ENCODE data around the gene MUL1.

MUL1 gene

GRCh38 chr1:20511518-20512428 is 3.8 kb upstream of the MUL1 start:
- in situ Hi-C loops (cut with MboI; ENCODE audit: low sequenced_read_pairs, unreplicated experiment): no loop called here
- DNase-seq (ENCODE audit: low spot score): no peak
- TF ChIP-seq, protein P1, sequence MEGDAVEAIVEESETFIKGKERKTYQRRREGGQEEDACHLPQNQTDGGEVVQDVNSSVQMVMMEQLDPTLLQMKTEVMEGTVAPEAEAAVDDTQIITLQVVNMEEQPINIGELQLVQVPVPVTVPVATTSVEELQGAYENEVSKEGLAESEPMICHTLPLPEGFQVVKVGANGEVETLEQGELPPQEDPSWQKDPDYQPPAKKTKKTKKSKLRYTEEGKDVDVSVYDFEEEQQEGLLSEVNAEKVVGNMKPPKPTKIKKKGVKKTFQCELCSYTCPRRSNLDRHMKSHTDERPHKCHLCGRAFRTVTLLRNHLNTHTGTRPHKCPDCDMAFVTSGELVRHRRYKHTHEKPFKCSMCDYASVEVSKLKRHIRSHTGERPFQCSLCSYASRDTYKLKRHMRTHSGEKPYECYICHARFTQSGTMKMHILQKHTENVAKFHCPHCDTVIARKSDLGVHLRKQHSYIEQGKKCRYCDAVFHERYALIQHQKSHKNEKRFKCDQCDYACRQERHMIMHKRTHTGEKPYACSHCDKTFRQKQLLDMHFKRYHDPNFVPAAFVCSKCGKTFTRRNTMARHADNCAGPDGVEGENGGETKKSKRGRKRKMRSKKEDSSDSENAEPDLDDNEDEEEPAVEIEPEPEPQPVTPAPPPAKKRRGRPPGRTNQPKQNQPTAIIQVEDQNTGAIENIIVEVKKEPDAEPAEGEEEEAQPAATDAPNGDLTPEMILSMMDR (IDR thresholded peaks at IDR 0.05; ENCODE audit: borderline replicate concordance, control extremely low read depth, extremely low read depth, insufficient read depth, missing control alignments): no peak

GRCh38 chr1:20508411-20508771 is 440 bp upstream of the MUL1 start:
- no peak for DNase-seq (ENCODE audit: low spot score)
- TF ChIP-seq, protein P1 (IDR thresholded peaks at IDR 0.05; ENCODE audit: borderline replicate concordance, control extremely low read depth, extremely low read depth, insufficient read depth, missing control alignments): no peak
- in situ Hi-C loops (cut with MboI; ENCODE audit: low sequenced_read_pairs, unreplicated experiment): no loop called here

- TF ChIP-seq, protein P1 (IDR thresholded peaks at IDR 0.05; ENCODE audit: borderline replicate concordance, control extremely low read depth, extremely low read depth, insufficient read depth, missing control alignments): no peak
- no peak for DNase-seq (ENCODE audit: low spot score)
- in situ Hi-C loops (cut with MboI; ENCODE audit: low sequenced_read_pairs, unreplicated experiment): no loop called here
Measured at GRCh38 chr1:20507248-20507563, 745 bp downstream of the MUL1 start.

DNA sequence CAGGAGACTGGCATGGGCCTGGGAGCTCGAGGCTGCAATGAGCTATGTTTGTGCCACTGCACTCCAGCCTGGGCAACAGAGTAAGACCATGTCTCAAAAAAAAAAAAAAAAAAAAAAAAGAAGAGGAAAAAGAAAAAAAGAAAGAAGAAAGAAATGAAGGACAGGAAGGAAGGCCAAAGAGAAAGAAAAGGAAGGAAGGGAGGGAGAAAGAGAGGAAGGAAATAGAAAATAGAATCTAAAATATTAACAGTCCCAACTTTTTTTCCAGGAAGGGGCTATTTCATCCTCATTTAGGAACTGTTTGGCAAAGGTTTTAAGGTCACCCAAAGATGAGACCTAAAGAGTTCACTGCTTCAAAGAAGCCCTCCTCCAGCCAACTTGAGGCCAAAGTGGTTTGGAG is 2.5 kb downstream of the MUL1 start:
- in situ Hi-C loops (cut with MboI; ENCODE audit: low sequenced_read_pairs, unreplicated experiment): no loop called here
- no peak for DNase-seq (ENCODE audit: low spot score)
- TF ChIP-seq, protein P1 (IDR thresholded peaks at IDR 0.05; ENCODE audit: borderline replicate concordance, control extremely low read depth, extremely low read depth, insufficient read depth, missing control alignments): no peak

DNA sequence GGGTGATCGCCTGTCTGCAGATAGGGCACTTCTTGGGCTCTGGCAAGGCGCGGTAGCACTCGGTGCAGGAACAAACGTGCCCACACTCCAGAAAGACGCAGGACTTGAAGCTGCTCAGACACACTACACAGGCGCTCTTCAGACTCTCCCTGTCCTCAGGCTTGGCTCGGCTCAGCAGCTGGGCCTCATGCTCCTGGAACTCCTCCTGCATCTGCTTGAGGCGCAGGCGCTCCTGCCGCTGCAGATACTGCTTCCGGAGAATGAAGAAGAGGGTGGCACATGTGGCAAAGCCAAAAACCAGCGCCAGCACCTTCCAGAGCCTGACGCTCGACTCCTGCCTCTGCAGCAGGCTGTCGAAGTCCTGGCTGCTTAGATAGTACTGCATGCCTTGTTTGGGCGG is 7.2 kb downstream of the MUL1 start:
- TF ChIP-seq, protein P1 (IDR thresholded peaks at IDR 0.05; ENCODE audit: borderline replicate concordance, control extremely low read depth, extremely low read depth, insufficient read depth, missing control alignments): no peak
- in situ Hi-C loops (cut with MboI; ENCODE audit: low sequenced_read_pairs, unreplicated experiment): no loop called here
- no peak for DNase-seq (ENCODE audit: low spot score)

DNA sequence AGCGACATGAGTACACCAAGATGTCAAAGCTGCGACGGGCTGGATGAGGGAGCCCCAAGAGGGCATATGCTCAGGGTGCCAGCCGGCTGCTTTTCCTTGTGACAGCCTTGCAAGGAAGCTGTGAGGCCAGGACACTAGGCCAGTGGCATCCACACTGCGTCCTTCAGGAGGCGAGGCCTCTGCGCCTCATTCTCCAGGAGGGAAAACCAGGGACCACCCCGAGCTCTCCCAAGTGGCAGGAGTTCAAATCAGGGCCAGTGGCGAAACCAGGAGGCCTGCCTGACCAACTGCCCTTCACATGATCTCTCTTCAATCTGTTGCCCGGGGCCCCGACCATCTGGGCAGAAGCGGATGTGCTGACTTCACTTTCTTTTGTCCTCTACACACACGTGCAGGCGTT is 8.2 kb downstream of the MUL1 start:
- DNase-seq (ENCODE audit: low spot score): no peak
- TF ChIP-seq, protein P1 (IDR thresholded peaks at IDR 0.05; ENCODE audit: borderline replicate concordance, control extremely low read depth, extremely low read depth, insufficient read depth, missing control alignments): no peak
- in situ Hi-C loops (cut with MboI; ENCODE audit: low sequenced_read_pairs, unreplicated experiment): loop anchor here (10.0 to 25.0 kb wide), 3 partner anchors 125 to 587 kb away; partner anchors contain the start of gene PLA2G2E

Measured in GM13976 (cell line).